GM19240 (cell line): ENCODE results near the gene INPP5J.
"Not testable (repeated sequence)": the region's sequence is repeated elsewhere in the genome, so short reads cannot be mapped to it uniquely, and the experiment has no call there.

ENCODE experiments used
- DNase-seq: peaks from one replicate; pipeline ENCODE4 v3.0.0; 2011; ENCODE audit warnings: low spot score; ENCODE audit not compliant: insufficient read length

Gene INPP5J, protein sequence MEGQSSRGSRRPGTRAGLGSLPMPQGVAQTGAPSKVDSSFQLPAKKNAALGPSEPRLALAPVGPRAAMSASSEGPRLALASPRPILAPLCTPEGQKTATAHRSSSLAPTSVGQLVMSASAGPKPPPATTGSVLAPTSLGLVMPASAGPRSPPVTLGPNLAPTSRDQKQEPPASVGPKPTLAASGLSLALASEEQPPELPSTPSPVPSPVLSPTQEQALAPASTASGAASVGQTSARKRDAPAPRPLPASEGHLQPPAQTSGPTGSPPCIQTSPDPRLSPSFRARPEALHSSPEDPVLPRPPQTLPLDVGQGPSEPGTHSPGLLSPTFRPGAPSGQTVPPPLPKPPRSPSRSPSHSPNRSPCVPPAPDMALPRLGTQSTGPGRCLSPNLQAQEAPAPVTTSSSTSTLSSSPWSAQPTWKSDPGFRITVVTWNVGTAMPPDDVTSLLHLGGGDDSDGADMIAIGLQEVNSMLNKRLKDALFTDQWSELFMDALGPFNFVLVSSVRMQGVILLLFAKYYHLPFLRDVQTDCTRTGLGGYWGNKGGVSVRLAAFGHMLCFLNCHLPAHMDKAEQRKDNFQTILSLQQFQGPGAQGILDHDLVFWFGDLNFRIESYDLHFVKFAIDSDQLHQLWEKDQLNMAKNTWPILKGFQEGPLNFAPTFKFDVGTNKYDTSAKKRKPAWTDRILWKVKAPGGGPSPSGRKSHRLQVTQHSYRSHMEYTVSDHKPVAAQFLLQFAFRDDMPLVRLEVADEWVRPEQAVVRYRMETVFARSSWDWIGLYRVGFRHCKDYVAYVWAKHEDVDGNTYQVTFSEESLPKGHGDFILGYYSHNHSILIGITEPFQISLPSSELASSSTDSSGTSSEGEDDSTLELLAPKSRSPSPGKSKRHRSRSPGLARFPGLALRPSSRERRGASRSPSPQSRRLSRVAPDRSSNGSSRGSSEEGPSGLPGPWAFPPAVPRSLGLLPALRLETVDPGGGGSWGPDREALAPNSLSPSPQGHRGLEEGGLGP

DNA sequence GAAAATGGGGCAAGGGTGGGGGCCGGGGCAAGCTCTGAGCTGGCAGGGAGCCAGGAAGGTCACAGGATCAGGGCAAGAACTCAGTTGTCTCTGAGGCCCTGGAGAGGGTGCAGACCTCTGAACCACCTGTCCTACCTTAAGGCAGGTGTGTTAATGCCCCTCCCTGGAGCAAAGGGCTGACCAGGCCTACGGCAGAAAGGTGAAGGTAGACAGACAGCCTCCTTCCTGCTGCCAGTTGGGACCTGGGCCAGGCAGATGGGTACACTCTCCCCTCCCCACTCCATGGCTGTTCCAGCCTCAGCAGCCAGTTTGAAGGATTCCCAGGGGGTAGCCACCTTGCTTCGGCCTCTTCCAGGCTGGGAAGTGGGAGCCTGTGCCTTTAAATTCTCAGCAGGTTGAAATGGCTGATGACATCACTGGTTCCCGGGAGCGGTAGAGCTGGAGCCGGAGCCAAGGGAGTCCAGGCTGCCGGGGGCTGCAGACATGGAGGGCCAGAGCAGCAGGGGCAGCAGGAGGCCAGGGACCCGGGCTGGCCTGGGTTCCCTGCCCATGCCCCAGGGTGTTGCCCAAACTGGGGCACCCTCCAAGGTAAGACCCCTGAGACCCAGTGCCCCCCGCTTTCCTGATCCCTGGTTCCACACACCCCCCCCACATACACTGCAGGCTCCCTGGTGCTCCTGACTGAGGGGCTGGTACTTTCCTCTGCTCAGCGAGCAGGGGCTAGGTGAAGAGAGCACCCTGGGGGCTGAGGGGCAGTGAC is at the start of gene INPP5J:
INPP5J (plus strand) TSS at position 435 of the 760 bp plus-strand sequence; CDS start at position 484, 49 bp downstream.
- no peak for DNase-seq

DNA sequence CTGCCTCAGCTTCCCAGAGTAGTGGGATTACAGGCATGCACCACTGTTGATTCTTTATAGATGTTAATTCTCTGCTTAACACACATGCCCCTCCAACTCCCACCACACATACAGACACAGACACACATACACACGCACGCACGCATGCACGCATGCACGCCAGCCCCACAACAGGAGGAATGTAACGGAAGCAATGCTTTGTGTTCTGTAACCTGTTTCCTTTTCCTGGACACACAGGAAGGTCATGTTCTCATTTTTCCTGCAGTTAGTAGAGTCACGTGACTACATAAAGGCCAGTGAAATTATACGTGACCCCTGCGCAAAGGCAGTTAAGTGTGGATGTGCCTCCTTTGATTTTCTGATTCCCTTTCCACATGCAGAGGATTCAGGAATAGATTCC is 49.6 kb upstream of the INPP5J start:
- not testable (repeated sequence) for DNase-seq

DNA sequence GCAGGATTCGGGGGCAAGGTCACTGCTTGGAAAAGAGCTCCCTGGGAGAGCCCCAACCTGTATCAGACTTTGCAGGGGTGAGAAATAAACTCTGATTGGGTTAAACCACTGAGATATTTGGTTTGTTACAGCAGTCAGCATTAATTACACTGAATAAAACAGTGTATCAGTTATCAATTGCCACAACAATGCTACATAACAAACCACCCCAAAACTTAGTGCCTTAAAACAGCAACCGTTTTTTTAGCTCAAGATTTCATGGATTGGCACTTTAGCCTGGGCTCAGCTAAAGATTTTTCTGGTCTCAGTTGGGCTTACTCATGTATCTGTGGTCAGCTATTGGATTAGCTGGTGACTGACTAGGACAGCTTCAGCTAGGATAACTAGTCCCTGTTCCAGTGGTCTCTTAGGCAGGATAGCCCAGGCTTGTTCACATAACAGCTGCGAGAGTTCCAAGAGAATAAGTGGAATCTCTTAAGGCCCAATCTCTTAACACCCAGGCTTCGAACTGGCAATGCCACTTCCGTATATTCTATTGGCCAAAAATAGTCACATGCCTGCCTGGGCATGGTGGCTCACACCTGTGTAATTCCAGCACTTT is 49.1 kb upstream of the INPP5J start:
- DNase-seq = not testable (repeated sequence)

DNA sequence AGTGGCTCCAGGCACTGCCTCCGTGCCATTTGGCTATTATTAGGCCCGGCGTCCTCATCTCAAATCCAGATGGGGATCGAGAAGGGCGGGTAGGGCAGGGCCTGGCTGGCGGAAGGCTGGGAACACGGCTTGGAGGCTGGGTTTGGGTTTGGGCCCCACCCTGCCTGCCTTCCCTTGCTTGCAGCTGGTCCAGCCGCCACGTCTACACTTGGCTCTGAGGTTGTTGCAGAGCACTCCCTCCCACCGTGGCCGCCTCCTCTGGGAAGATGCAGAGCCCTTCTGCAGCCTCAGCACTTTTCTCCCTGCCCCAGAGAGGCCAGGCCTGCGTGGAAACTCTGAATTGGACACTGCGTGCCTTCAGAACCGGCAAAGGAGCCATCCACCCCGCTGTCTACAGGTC is 46.8 kb upstream of the INPP5J start:
- no peak for DNase-seq

DNA sequence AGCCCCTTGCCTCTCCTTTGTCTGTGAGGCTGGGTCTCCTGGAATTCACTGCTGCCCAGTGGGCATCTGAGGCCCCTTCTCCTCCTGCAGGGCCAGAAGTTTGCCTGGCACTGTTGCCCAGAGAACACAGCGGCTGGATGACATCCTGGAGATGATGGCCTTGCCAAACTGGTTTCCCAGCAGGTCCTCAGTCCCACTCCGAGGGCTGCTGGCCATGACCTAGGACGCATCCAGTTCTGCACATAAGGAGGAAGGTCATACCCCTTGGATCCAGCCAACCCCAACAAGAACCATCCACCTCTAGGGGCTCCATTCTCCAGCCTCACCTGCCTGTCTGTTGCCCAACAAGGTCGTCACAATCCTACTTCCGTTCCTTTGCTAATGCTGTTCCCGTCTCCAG is 45.1 kb upstream of the INPP5J start:
- no peak for DNase-seq

DNA sequence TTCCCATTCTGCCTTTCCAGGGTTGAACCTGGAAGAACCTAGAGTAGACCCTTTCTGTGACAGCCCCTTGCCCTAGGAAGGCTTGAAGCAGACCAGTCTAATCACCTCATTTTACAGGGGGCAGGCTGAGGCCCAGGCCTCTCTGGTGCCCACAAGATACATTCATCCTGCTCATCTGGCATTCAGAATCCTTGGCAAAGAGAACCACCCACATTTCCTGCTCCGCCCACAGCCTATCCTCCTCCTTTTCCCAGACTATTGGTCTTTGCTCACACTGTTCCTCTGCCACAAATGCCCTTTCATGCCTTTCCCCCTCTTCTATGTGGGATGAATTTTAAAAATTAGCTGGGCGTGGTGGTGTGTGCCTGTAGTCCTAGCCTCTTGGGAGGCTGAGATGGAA is 44.4 kb upstream of the INPP5J start:
- not testable (repeated sequence) for DNase-seq

DNA sequence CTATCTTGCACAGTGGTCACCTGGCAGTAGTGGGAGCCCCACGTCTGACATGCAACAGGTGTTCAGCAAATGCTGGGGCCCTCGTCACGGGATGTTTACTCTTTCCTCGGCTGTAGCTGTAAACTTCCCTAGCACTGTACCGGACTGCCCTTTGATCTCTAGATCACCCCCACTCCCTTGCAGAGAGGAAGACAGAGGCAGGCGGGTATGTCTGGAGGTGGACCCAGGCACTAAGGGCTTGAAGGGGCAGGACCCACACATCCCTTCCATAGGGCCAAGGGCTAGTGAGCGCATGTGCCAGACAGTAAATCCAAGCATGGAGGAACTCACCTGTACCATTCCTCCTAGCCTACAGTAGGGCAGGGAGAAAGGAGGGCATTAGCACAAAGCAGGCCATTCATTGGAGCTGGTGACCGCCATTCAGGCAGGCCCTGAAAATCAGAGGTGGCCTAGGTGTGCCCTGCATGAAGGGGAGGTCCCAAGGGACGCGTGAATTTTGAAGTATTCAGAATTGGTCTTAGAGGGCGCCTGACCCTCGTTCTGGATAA is 43.6 kb upstream of the INPP5J start:
- DNase-seq = no peak

DNA sequence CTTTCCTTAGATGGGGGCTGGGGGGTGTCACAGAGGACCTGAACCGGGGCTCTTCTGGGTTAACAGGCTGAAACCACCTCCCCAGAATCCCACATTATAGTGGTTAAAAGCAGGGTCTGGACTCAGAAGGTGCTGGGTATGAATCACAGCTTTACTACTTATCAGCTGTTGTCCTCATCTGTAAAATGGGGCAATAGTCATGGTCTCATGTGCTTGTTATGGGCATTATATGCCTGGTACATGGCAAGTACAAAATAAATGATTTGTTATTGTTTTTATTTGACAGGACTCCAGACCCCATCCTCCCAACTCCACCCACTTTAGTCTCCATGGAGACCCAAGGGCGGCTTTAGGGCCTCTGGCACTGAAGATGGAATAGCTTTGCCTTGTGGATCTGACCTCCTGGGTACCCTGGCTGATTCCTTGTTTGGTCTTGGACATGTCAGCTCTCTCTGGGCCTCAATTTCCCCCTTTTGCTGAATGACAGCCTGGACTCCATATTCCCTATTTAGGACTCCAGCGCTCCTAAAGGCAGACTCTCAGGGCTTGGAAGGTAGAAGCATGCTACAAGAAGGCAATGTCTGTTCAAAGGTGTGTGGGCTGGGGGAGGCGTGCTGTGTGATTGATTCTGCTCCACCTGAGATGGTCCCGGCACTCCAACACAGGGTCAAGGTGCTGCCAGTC is 42.5 kb upstream of the INPP5J start:
- no peak for DNase-seq

DNA sequence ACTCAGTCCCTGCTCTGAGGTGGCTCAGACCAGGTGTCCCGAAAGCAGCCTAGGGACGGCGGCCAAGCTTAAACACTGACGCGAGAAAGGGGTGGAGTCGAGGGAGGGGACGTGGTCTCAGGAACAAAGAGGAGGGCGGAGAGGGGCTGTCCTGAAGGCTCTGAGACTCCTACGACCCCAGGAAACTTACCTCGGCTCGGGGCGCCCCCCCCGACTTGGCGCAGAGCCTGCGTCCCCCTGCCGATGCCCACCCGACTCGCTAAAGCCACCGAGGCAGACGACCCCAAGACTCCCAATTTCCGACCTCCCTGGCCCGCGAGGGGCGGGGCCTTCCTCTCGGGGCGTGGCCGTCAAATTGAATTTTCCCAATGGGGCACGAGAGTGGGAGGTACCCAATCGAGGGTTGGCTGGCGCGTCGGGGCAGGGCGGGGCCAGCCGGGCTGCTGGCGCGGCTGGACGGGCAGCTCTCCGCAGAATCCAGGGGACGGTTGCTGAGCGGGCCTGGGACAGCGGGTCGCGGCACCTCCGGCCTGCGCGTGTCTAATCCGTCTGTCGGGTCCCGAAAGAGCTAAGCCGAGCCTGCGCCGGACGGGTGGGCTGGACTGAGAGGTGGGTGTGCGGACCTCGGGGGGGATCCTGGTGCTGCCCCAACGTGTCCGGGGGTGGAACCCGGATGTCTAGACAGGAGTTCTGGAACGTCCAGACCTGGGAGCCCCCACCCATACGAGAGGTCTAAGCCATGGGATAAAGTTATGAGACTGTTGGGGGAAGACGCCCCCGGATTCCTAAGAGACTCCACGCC is 41.7 kb upstream of the INPP5J start, which contains the start of gene SMTN:
SMTN (plus strand) TSS at position 471 of the 802 bp plus-strand sequence. CDS start 1,941 bp downstream, outside the sequence.
- DNase-seq = peak; percentile 88

DNA sequence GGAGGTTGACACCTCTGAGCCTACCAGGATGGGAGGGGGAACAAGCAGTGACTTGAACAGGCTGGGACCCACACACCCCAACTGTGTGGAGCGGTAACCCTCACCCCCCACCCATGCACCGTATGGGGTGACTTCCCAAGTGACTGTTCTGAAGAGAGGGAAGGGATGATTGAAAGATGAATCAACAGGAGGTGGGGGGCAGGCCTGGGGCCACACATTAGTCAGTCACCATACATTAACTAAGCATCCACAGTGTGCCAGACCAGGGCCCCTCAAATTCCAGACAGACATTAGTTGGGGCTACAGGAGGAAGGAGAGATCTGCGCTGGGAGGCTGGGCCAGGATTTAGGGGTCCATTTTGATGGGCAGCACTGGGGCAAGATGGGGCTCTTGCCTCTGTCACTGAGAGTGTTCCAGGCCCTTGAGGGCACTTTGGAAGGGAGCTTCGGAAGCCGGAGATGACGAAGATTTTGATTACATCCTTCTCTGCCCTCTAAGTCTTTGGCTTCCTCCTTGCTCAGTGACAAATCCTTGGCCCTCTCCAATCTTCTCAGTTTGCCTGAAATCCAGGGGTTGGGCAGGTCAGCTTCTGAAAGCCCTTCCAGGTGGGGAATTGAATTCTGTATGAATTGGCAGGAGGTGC is 40.7 kb upstream of the INPP5J start:
- DNase-seq = no peak

DNA sequence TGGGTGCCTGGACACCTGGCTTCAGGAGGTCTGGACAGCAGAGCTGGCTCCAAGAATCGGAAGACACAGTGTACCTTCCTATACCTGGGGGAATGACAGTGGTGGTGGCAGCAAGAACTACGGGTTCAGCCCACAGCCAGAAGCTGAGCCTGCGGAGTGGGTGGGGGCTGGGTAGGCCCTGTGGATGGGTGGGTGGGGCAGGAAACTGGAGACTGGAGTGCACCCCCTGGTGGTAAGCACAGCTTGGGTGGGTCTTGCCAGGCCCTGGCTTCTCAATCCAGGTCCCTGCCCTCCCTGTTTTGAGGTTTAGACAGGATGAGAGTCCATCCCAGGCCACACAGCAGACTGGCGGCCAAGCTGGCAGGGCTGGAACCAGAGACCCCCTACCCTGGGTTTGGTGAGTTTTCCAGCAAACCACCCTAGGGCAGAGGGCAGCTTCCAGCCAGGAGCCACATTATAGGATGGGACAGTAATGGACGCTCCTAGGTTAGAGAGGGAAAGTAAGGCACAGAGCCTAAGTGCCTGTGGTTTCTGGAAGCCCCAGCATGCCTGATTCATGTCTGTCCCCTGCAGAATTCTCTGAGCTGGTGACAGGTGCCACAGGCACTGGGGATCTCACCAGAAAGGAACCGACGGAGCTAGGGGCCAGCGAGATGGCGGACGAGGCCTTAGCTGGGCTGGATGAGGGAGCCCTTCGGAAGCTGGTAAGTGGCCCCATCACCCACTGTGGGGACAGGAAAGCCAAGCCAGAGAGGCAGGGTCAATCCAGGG is 40.0 kb upstream of the INPP5J start:
- no peak for DNase-seq

DNA sequence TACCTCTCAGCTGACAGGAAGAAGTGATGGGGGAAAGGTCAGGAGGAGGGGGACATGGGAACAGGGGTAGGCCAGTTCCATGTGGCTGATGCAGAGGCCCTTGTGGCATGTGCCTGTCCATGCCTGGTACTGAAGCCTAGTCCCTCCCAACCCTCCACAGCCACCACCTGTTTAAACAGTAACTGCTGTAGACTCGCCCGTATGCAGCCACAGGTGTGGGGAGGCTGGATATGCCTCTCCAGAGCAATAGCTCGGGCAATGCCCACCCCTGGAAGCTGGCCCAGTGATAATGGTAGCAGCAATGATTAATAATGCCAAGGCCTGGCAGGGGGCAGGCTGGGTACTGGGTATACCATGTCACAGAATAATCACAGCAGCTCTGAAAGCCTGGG is 39.4 kb upstream of the INPP5J start:
- no peak for DNase-seq

DNA sequence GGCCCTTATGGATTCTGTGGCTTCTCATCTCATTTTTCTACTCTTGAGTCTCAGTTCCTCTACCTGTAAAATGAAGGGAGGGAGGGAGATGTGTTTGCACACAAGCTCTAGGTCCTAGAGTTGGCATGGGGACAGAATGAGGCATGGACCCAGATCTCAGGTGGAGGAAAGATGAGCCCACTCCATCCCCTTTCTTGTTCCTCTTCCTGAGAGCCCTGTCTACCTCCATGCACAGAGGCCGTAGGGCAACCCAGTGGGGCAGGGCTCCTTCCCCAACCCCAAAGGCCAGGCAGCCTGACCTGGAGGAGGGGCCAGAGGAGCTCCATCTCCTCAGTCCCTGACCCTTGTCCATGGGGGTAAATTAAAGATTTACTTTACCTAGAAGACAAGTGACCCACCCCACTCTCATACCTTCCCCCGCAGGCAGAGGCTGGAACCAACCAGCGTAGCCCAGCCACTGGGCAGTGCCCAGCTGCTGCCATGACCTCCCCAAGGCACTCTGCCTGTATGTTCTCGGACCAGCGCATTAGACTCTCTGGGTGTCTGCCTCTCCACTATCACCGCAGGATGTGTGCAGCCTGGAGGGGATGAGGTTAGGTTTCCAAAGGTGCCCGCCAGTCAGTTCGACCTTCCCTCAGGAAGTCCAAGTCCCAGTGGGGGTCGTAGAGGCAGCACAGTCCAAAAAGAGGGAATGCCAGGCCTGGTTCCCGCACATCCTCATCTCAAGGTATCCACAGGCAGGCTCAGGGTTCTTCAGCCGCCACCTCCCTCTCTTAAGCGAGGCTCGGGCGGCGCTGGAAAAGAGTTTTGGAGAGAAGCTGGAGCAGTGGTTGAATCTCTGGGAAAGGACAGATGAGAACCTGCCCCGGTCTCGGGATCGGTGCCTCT is 38.6 kb upstream of the INPP5J start:
- no peak for DNase-seq

DNA sequence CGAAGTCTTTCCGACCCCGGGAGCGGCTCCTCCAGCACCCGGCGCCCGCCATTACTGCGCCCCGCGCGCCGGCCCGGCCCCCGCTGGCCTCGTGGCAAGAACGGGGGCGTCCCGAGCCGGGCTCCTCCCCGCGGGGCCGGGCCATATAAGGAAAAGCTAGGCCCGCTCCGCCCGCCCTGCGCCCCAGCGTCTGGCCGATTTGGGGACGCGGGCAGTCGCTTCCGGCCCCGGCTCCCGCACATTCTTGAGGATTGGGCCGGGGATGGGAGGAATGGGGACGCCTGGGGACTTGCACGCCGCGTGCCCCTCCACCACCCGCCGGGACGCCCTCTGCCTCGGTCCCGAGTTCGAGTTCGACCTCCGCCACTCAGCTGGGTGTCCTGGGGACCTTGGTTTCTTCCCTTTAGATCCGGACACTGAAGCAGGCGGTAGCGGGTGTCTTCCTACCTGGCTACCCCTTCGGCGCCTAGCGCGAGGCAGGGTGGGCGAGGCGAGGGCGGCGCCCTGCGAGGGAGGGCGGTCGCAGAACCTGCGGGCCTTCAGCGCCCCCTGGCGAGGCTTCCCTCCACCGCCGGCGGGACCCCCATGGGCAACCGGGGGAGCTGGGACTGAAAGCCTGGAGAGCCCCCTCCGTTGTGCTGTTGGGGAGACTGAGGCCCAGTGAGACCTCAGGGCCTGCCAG is 37.8 kb upstream of the INPP5J start:
- peak; percentile 90 for DNase-seq

DNA sequence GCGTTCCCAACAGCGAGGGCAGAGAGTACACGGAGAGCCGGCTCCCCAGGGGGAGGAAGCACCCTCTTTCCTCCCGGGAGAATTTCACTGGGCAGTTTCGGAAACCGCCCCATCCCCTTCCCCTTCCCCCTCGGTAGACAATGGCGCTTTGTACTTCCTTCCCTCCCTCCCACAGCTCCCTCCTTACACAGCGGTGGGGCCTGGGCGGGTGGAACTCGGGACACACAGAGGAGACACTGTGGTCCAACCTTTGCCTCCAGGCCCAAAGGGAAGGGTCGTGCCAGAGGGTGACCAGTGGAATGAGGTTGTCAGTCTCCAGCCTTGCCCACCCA is 37.3 kb upstream of the INPP5J start:
- DNase-seq = no peak

DNA sequence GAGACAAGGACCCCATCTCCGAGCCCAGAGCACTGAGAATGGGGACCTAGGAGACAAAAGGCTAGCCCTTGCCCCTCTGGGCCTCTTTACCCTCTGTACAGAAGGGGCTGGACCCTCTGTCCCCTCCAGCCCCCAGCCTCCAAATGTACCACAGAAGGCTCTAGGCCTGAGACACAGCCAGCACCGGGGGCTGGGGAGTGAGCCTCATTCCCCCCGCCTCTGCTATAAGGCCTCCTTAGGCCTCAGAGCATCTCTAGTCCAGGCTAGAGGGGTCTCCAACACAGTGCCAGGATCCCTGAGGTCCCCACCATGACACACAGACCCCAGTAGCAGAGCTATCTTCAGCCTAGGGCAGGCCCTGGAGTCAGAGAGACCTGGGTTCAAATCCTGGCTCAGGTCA is 36.8 kb upstream of the INPP5J start:
- DNase-seq = no peak
